HG02870 (cell line): ENCODE results near the gene ANLN.
"Not testable (repeated sequence)": the region's sequence is repeated elsewhere in the genome, so short reads cannot be mapped to it uniquely, and the experiment has no call there.

Source experiments
- ATAC-seq: cut with Tn5 transposase; IDR thresholded peaks from one replicate; pipeline ENCODE4 v1.9.1; 2021; ENCODE audit warnings: mild to moderate bottlenecking, moderate library complexity; ENCODE audit not compliant: unreplicated experiment

The ANLN gene

DNA sequence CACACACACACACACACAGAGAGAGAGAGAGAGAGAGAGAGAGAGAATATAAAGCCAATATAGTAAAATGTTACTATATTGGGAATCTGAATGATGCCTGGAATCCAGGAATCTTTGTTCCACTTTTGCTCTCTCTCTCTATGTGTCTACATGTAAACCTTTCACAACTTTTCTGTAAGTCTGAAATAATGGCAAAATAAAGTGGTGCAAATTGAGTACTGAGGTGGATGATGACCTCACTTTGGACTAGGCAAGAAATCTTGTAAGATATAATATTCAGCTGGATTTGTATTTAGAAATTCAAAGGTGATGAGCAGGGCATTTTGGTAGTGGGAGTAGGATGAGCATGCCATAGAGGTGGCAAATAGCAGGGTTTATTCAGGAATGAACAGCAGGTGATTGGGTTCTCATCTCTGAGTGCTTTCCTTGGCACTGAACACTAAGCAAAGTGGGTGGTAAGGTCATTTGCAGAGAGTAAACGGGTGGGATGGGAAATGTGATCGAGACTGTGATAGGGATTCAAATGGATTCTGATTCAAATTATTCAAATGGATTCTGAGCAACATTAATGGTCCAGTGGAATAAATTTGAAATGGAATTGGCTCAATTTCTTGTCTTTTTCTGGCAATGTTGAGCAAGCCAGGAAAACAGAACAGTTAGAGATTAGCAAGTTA, 9.7 kb upstream of the ANLN start:
- ATAC-seq: no peak

DNA sequence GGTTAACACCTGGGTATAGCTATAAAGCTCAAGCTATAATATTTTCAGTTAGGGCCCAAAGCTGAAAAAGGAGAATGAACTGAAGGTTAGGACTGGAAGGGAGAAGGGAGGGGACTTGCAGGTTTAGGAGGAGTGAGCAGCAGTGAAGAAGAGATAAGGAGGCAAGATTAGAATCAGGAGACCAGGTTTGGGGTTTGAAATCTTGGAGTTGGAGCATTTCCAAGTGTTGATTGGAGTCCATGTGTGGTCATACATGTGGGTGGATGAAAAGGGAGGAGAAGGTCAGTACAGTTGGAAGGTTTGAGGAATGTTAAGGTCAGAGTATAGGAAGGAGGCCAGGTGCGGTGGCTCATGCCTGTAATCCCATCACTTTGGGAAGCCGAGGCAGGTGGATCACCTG, 8.6 kb upstream of the ANLN start:
- ATAC-seq: no peak

DNA sequence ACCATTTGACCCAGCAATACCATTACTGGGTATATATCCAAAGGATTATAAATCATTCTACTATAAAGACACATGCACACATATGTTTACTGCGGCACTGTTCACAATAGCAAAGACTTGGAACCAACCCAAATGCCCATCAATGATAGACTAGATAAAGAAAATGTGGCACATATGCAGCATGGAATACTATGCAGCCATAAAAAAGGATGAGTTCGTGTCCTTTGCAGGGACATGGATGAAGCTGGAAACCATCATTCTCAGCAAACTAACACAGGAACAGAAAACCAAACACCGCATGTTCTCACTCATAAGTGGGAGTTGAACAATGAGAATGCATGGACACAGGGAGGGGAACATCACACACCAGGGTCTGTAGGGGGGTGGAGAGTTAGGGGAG, 6.4 kb upstream of the ANLN start:
- not testable (repeated sequence) for ATAC-seq

DNA sequence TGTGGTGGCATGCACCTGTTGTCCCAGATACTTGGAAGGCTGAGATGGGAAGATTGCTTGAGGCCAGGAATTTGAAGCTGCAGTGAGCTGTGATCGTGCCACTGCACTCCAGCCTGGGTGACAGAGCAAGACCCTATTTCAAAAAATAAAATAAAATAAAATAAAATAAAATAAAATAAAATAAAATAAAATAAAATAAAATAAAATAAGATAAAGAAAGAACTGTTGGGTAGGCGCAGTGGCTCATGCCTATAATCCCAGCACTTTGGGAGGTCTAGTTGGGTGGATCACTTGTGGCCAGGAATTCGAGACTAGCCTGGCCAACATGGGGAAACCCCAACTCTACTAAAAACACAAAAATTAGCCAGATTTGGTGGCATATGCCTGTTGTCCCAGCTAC, 4.0 kb upstream of the ANLN start:
- not testable (repeated sequence) for ATAC-seq

DNA sequence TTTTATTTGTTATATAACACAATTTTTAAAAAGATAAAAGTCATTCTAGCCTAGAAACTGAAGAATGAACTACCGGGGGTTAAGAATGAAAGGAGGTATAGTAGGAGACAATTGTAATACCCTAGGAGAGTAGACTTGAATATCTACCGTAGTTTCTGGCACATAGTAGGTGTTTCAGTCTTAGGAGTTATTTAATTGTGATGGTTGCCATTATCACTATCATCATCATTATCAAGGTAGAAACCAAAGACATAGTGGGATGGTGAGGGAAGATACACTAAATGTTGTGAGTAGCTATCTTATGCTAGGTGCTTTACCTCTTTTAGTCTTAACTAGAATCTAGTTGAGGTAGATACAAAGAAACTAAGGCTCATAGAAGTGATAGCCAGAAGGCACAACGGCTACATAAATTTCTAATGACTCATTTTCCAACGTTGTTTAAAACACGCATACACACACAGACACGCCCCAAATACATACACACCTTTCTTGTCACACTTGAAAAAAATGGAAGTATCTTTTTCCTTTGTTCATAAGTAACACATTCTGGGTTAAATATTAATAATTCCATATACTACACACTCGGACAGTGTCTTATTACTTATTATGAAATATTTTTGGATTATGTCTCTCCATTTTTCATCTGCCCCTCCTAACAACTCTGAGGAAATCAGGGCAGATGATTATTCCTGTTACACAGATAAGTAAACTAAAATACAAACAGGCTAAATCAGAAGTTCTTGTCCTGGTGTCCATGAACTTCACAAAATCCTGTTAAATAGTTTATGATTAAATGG, 2.0 kb upstream of the ANLN start:
- no peak for ATAC-seq

DNA sequence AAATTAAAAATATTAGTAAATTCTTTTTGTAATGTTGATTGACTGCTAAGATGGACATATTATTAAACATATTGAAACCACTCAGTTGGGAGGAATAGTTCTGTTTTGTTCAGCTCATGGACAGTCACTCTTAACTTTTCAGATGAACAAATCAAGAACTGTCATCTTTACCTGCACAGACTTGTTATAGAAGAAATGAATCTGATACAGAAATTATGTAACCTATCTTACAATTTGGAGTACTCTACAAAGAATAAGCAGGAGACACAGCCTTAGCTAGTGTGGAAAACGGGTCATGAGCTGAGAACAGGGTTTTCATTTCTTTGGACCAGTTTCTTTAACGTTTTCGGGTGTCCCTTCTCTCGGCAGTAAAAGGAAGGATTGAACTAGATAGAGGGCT, 1.2 kb upstream of the ANLN start:
- no peak for ATAC-seq

DNA sequence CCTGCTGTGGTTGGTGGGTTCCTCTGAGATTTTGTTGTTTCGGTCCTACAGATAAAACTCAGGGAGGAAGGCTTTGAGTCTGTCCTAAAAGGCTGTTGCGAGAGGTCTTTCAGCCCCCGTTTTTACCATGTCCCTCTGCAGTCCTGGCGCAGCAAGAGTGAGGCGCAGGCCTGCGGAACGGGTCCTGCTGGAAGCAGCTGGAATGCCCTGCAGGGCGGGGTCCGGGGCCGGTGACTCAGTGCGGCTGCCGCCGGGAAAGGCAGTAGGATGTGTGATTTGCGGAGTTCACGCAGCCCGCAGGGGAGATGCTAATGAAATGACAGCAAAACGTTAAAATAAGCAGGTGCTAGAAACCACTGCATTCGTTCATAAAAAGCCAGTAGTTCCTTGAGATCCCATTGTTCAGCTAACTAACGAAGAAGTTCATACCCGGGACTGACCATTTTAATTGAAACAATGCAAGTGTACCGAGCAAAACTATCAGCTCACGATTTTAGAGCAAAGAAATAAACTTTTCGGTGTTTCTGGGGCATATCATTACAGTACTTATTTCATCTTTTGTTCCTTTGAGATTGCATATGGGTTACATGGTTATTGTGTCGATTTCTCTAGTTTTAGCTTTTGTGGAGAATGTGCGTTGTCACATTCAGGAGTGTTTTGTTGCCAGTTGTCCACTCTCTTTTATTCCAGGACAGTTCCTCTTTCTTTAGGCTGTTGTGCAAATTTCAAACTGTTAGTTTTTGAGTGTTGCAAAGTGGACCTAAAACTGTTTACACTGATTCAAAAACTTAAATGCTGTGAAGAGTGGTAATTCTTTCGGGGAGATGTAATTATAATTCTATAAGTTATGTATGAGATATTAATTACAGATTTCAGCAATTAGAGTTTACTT, 783 bp downstream of the ANLN start:
- ATAC-seq: peak; percentile 22

DNA sequence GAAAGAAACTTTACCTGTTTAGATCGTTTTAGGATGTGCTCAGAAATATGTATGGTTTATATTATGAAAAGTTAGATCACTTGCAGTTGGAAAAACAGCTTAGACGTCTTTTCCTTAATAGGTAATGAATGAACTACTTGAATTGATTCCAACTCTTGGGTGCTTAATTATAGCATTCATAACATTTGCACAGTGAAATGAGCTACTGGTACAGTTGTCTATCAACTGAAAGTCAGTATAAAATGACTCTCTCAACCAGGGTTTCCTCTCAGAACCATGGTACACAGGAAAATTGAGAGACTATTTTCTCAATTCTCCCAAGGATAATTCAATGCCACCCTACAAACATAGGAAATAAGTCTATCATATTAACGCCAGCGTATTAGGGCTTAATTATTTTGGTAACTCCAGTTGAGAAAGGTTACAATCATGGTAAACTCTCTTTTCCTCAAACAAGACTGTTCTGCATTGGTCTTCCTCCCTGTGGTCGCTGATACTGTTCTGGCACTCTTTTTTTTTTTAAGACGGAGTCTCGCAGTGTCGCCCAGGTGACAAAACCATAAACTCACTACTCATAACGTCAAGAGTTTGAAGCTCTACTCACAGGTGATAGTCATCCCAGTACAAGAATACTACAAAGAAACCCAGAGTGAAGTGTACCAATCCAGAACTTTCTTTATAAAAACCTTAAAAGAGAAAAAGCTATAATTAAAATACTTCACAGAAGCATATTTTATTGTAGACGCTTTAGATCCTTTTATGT, 2.0 kb downstream of the ANLN start:
- peak; percentile 47 for ATAC-seq

DNA sequence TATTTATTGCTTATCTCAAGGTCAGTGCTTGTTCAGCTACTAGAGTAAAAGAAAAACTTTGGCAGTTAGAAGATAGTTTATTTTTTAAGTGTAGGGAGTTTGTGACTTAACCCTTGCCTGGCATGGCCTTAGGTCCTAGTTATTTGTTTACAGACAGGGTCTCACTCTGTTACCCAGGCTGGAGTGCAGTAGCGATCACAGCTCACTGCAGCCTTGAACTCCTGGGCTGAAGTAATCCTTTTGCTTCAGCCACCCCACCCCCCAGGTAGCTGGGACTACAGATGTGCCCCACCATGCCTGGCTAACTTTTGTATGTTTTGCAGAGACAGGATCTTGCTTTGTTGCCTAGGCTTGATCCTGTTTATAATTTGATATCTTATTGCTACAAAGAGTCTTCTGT, 4.2 kb downstream of the ANLN start:
- ATAC-seq: no peak

DNA sequence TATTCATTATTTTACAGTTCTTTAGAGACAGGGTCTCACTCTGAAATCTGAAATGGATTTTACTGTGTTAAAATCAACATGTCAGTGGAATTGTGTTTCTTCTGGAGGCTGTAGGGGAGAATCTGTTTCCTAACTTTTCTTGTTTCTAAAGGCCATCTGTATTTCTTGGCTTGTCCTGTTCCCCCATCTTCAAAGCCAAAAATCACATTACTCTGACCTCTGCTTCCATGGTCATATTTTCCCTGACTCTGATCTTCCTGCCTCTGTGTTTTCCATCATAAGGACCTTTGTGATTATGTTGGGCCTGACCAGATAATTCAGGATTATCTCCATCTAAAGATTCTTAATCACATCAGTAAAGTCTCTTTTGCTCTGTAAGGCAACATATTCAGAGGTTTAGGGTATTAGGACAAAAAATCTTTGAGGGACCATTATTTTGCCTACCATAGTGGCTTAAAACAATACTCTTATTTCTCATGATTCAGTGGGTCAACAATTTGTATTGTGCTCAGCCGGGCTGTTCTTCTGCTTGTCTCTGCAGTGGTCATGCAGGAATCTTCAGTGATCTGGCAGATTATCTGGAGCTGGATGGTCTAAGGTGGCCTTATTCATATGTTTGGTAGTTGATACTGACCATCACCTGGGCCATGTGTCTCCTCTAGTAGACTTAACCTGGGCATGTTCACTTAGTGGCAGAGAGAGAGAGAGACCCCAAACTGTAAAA, 5.7 kb downstream of the ANLN start:
- ATAC-seq: no peak

DNA sequence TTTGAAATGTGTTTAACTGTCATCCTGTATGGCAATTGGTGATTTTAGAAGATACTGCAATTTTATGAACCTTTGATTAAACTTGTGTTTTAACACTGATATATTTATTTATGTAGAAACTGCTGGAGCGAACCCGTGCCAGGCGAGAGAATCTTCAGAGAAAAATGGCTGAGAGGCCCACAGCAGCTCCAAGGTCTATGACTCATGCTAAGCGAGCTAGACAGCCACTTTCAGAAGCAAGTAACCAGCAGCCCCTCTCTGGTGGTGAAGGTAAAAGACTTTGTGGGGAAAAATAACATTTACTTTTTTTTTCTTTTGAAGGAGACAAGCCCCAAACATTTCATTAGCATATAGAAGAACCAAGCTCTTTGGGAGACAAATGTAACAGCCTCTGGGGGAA, 6.5 kb downstream of the ANLN start:
- ATAC-seq: no peak

DNA sequence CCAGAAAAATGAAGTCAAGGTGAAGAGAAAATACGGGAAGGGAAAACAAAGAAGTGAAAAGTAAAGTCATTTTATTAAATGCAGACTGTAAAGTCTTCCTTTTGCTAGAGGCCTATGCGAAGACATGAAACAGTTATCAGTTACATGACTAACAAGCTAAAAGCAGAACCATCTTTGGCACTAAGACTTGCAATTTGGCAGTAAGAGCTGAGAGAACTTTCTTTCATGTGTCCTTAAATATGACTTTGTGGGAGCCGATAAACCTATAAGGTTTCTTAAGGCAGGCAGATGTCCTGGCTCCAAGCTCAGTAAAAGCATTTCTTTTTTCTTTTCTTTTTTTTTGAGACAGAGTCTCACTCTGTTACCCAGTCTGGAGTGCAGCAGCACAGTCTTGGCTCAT, 10.4 kb downstream of the ANLN start:
- ATAC-seq: no peak

DNA sequence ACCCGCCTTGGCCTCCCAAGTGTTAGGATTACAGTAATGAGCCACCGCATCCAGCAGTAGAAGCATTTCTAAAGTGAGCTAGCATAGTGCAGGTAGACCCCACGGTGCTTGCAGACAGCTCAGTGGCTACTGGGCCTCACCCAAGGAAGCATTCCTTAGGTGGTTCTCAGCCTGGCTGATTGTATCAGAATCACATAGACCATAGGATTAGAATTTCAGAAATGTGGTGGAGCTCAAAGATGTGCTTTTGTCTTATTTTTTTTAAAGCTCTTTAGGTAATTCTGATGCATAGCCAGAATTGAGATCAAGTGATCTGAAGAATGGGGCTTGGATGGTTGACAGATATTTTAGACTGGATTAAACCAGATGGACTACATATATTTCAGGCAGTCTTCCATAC, 10.9 kb downstream of the ANLN start:
- ATAC-seq: no peak

DNA sequence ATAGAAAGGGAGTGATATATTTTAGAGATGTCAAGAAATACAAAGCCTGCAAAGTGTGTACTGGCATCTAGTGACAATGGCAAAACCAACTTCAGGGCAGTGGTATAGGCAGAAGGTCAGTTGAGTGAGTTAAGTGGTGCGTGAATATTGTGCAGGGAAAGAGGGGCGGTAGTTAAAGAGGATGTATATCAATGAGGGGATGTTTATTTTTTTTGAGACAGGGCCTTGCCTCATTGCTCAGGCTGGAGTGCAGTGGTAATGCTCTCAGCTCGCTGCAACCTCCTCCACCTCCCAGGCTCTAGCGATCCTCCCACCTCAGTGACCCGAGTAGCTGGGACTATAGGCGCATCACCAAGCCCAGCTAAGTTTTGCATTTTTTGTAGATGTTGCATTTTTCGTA, 13.8 kb downstream of the ANLN start:
- no peak for ATAC-seq

DNA sequence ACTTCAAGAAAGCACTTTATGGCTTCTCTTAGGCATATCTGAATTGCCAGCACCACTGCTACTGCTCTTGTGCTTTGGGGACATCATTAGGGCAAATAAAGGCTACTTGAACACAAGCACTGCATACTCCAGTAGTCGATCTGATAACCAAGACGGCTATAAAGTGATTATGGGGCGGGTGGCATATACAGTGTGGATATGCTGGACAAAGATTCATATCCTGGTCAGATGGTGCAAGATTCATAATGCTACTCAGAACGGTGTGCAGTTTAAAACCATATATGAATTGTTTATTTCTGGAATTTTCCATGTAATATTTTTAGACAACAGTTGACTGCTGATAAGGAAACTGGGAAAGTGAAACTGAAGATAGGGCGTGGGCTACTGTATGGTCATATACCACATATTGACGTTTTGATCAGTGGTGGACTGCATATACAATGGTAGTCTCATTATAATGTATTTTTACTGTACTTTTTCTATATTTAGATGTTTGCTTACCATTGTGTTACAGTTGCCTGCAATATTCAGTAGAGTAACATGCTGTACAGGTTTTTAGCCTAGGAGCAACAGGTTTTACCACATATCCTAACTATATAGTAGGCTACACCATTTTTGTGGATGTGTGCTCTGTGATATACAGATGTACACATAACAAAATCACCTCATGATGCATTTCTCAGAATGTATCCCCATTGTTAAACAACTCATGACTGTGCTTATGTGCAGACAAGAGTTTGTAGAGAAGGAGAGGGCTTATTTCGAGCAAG, 15.2 kb downstream of the ANLN start:
- no peak for ATAC-seq

DNA sequence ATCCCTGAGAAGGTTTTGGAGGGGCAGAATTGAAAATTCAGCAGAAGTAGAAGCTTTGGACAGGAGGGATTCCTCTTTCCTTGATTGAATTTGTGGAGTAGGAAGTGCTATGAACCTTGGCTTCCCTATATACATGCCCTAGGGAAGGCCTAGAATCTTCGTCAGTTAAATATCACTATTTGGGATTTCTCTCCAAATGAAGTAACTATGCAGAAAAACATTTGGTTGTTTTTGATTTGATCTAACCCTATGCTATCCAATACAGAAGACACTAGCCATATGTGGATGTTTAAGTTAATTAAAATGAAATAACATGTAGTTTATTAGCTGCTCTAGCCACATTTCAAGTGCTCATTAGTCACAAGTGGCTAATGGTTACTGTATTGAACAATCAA, 15.7 kb downstream of the ANLN start:
- no peak for ATAC-seq

DNA sequence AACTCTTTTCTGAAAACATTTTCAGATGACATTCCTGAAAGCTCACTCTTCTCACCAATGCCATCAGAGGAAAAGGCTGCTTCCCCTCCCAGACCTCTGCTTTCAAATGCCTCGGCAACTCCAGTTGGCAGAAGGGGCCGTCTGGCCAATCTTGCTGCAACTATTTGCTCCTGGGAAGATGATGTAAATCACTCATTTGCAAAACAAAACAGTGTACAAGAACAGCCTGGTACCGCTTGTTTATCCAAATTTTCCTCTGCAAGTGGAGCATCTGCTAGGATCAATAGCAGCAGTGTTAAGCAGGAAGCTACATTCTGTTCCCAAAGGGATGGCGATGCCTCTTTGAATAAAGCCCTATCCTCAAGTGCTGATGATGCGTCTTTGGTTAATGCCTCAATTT, 16.5 kb downstream of the ANLN start:
- ATAC-seq: no peak

DNA sequence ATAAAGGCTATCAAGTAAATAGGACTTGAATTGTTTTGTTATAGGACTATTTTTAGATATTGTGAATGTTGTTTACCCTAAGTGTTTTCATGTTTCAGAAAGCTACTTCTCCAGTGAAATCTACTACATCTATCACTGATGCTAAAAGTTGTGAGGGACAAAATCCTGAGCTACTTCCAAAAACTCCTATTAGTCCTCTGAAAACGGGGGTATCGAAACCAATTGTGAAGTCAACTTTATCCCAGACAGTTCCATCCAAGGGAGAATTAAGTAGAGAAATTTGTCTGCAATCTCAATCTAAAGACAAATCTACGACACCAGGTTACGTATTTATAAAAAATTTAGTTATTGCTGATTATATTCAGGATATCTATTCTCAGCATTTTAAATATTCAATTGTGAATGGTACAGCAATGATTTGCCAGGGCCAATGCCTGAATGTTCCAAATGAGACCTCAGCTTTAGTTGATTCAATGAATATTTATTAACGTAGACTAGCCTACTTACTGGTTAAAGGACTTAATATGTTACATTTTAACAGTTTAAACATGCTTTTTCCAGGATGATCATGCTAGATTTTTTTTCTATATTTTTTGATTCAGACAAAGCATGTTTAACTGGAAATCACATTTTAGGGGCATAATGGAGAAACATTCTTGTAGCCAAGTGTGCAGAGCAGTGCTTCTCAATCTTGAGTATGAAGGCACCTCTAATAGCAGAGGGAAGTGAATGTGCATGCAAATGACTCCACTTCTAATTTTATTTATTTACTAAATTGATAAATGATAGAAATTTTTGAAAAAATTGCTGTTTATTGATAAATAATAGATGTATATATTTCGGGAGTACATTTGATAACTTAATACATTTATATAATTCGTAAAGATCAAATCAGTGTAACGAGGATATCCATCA, 18.2 kb downstream of the ANLN start:
- ATAC-seq: no peak

DNA sequence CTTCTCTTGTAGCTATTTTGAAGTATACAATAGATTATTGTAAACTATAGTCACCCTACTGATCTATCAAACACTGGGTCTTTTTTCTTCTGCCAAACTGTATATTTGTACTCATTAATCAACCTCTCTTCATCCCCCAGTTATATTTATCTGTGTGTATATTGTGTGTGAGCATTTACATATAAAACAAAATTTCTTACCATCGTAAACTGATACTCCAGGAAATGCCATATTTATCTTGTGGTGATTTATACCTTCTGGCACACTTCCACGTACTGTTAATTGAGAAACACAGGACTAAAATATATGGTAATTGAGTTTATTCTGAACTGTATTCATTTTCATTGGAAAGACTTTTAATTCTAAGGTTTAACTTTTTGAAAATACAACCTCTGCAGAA, 18.9 kb downstream of the ANLN start:
- no peak for ATAC-seq
